Left ventricle myocardium superior (tissue), 1 donor: ENCODE data around the gene DCLRE1B. TPM values are rescaled to one million over a fixed set of nuclear protein-coding genes. Genes with fewer than 3 reads are reported as not detected.
A peak's percentile ranks its signal among the peaks of the same experiment; 100 is the strongest.
"Not testable (repeated sequence)": the region's sequence is repeated elsewhere in the genome, so short reads cannot be mapped to it uniquely, and the experiment has no call there.

Experiments
- ATAC-seq: fragments of 200-7000 bp; cut with Tn5 transposase; one replicate; pipeline ENCODE4 v1.9.1; 2020; ENCODE audit warnings: mild to moderate bottlenecking, moderate library complexity
- DNase-seq: peaks from one replicate; pipeline ENCODE4 v3.0.0-alpha.2; 2020
- intact Hi-C: fragments of 100-400 bp; cut with micrococcal nuclease; formaldehyde crosslinking; loops from one replicate; pipeline ENCODE4 v1.11.0; 2022
- total RNA-seq: library from RNA; stranded (reverse); fragmentation: NEBNext Ultra II Directional; extraction: Animal tissue kit (Norgen Biotek cat#: 25700); gene quantifications from one replicate; pipeline ENCODE4 v1.2.1, GENCODE V29; 2021
- donor health status: DM: no; HTN: yes; CAD: no; lungs with severe emphysema.

Gene DCLRE1B
- total RNA-seq, 1 donor from 2014 or later = 1.9 TPM

GRCh38 chr1:113941245-113941559 lies 36.1 kb downstream of the DCLRE1B start:
- intact Hi-C loops = no loop called here
- DNase-seq = no peak
- ATAC-seq = no peak

GRCh38 chr1:113942527-113942926 lies 37.4 kb downstream of the DCLRE1B start:
- intact Hi-C loops = no loop called here
- no peak for DNase-seq
- ATAC-seq = no peak

- DNase-seq = no peak
- no peak for ATAC-seq
- intact Hi-C loops = no loop called here
These were observed 38.1 kb downstream of the DCLRE1B start for GRCh38 chr1:113943028-113943811.

DNA sequence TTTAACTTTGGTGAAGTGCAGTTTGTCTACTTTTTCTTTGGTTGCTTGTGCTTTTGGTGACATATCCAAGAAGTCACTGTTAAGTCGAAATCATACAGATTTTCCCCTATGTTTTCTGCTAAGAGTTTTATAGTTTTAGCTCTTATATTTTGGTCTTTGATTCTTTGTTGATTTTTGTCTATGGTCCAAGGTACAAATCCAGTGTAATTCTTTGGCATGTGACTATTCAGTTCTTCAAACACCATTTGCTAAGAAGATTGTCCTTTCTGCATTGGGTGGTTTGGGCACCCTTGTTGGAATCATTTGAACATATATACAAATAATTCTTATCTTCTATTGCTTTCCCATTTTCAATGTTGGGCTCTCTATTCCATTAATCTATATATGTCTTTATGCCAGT lies 40.2 kb downstream of the DCLRE1B start:
- intact Hi-C loops = no loop called here
- no peak for DNase-seq
- ATAC-seq = no peak

DNA sequence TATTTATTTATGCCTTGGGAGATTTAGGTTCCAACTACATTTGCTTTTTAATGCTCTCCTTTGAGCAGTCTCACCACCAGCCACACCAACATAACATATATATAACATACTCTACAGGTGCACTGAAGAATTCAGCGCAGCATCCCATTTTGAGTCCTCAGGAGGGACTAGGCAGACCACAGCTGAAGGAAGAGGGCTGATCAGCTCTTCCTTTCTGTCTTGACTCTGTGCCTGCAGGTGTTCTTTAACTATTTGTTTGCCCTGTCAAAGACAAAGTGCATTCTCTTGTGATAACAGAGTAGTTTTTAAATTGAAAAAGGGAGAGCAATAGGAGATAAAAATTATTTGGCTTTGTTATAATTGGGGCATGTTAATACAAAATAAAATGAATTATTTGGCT lies 41.0 kb downstream of the DCLRE1B start:
- intact Hi-C loops = no loop called here
- no peak for ATAC-seq
- DNase-seq = no peak

GRCh38 chr1:113946678-113947387 lies 41.7 kb downstream of the DCLRE1B start:
- ATAC-seq (peak; percentile 58), DNase-seq (no peak)
- intact Hi-C loops = no loop called here

DNA sequence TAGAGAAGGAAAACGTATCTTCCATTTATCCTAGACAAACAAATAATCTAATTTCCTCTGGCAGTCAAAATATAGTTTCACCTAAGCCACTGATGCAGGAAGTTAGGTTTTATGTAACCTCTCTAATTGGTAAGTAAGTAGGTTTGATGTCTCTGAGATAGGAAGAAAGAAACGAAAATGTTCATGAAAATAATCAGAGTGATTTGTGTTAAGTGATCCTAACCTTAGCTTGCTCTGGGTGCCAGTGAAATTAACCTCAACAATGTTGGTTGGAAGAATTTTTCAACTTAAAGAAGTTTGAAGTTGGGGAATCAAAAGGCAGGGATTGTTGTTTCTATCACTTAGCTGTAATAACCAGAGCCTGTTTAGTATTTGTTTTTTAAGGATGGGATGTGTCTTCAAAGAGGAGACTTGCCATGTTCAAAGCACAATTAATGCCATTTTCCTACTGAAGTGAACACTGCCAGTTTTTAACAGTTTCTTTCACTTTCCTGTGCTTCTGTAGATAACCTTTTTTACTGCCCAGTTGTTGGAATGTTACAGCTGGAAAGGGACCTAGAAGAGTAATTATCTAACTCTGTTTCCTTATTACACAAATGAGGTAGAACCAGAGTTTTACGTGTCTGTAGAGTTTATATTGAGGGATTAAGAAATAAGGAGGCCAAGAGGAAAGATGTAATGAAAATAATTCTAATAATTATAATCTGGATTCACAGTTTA lies 42.4 kb downstream of the DCLRE1B start:
- no peak for ATAC-seq
- DNase-seq = no peak
- intact Hi-C loops = no loop called here

DNA sequence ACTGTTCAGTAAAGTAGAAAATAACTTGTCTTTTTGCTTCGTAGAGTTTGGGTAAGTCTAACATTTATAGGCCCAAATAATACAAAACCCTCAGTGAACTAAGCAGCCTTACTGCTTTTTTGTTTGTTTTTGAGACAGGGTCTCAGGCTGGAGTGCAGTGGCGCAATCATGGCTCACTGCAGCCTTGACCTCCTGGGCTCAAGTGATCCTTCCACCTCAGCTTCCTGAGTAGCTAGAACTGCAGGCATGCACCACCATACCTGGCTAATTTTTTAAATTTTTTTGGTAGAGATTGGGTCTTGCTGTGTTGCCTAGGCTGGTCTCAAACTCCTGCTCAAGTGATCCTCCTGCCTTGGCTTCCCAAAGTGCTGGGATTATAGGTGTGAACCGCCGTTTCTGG lies 43.0 kb downstream of the DCLRE1B start:
- DNase-seq, ATAC-seq, intact Hi-C loops: not testable (repeated sequence)

DNA sequence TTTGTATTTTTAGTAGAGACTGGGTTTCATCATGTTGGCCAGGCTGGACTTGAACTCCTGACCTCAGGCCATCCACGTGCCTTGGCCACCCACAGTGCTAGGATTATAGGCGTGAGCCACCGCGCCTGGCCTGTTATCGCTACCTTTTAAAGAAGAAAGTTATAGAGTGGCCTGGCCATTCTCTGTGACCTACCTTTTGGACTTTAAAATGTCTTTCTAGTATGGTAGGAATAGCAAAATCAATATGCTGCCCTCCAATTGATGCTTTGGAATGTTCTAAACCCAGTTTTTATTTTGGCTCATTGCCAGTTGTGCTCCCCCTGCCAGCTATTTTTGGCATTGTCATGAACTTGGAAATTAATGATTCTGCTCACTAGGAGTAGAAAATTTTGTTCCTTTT lies 43.9 kb downstream of the DCLRE1B start:
- DNase-seq (peak; percentile 35), ATAC-seq (no peak)
- intact Hi-C loops = no loop called here

DNA sequence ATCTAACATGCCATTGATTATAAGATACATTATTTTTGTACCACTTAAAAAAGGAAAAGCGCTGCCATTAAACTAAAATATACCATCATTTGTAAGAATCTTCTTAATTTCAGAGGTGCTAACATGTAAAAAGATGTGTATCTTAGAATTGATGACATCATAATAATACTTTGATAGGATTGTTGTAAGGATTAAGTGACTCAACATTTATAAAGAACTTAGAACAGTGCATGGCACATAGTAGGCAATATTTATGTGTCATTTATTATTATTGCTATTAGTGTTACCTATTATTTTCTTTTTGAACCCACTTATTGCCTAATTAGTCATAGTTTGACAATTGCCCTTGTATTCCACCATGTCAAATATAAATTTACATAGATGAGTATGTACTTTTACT lies 45.8 kb downstream of the DCLRE1B start:
- intact Hi-C loops = no loop called here

DNA sequence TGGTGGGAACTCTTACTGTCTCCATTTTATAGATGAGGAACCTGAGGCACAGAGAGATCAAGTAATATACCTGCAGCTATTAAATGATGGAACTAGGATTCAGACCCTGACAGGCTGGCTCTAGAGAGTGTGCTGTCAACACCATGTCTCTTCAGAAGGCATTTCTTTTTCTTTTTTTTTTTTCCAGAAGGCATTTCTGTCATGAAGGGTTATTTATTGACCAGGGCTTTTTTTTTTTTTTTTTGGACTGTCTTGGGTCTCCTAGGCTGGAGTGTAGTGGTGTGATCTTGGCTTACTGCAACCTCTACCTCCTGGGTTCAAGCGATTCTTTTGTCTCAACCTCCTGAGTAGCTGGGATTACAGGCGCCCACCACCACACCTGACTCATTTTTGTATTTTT lies 46.6 kb downstream of the DCLRE1B start:
- DNase-seq (no peak), ATAC-seq (no peak)
- intact Hi-C loops = no loop called here

More for the DNA sequence above, 45.8 kb downstream of the DCLRE1B start:
- DNase-seq (no peak), ATAC-seq (no peak)

DNA sequence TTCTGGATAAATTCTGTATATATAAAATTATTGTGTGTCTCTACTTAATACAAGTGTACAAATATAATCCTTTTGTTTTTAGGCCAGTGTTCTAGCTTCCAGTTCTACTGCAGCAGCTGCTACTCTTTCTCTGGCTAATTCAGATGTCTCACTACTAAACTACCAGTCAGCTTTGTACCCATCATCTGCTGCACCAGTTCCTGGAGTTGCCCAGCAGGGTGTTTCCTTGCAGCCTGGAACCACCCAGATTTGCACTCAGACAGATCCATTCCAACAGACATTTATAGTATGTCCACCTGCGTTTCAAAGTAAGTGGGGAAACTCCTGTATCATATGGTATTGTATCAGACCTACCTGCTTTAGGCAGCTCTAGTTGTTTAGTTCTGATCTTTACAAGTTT lies 52.9 kb downstream of the DCLRE1B start:
- ATAC-seq (no peak), DNase-seq (no peak)
- intact Hi-C loops = no loop called here

DNA sequence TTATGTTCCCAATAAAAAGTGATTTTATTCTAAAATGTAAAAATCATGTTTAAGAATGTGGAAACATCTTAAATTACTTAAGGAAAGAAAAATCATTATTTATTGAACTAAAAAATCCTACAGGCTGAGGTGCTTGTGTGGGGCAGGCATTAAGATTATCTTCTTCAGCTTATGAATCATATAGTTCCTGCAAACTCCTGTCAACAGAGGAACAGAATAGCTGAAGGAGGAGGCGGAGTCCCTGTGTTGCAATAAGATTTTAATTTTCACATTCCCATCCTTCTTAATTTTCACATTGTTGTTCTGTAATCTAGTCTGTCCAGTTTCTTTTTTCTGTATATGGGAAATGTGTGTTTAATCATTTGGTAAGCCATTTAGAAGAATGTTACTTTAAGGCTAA lies 53.6 kb downstream of the DCLRE1B start:
- DNase-seq (no peak), ATAC-seq (no peak)
- intact Hi-C loops = no loop called here

DNA sequence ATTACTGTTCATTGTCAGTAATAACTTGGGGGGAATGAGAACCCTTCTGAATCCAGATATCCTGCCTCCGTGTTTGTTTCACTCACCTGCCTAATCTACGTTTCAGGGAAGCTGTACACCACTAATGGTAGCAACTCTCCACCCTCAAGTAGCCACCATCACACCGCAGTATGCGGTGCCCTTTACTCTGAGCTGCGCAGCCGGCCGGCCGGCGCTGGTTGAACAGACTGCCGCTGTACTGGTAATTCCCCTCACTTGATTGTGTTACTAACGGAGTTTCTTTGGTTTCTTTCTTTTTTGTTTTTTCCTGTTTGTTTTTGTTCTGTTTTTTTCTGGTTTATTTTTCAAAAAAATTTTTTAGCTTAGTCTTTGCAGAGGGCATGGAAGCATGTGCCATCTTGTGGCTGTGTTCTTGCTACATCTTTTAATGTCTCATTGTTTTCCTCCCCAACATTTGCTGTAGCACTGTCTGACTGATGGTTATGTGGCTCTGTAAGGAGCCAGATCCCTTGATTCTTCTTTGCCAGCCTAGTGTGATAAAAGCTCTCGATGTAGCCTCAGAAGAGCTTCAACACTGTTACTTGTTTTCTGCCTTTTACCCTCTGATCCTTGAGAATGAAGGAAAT lies 58.3 kb downstream of the DCLRE1B start:
- ATAC-seq (no peak), DNase-seq (no peak)
- intact Hi-C loops = no loop called here

Other genes starting within 250 kb of the DCLRE1B start
- gene PHTF1, start 145.8 kb upstream of the DCLRE1B start, total RNA-seq = 7.3 TPM
- 11.6 TPM for gene RSBN1, start 92.8 kb upstream of the DCLRE1B start, total RNA-seq
- gene PTPN22, start 33.6 kb upstream of the DCLRE1B start, total RNA-seq = 0.40 TPM
- not detected for gene BCL2L15, start 17.7 kb upstream of the DCLRE1B start, total RNA-seq
- 15.4 TPM for gene AP4B1, start 527 bp upstream of the DCLRE1B start, total RNA-seq
- 52.2 TPM for gene HIPK1, start 24.0 kb downstream of the DCLRE1B start, total RNA-seq
- gene OLFML3, start 74.1 kb downstream of the DCLRE1B start, total RNA-seq = 10.8 TPM
- not detected for gene SYT6, start 248.5 kb downstream of the DCLRE1B start, total RNA-seq